Lower leg skin (tissue), 3 donors: Measurements from ENCODE around the gene SLC35F4.

ENCODE experiments used
- CTCF ChIP-seq, 3 donors: fragments of 450-650 bp; IDR thresholded peaks; one replicate each; pipeline ENCODE4 v1.5.1; 2016; ENCODE audit warnings: antibody characterized with exemption in 3 of 3, mild to moderate bottlenecking in 3 of 3, moderate library complexity in 2 of 3
- POLR2A ChIP-seq, 2 donors: fragments of 450-650 bp; IDR thresholded peaks; one replicate each; pipeline ENCODE4 v1.6.1; 2016 to 2017; ENCODE audit warnings: antibody characterized with exemption in 2 of 2, mild to moderate bottlenecking in 1 of 2, moderate library complexity in 1 of 2

GRCh38 chr14:57611555-57612075 lies 254.3 kb downstream of the SLC35F4 start:
- no peak for TF ChIP-seq CTCF (IDR thresholded peaks at IDR 0.05)
- no peak for TF ChIP-seq POLR2A (IDR thresholded peaks at IDR 0.05)
